Gastrocnemius medialis (tissue), 4 donors: ENCODE data around the gene THRB.

Source experiments
- POLR2A ChIP-seq, 2 donors: fragments of 450-650 bp; IDR thresholded peaks; one replicate each; pipeline ENCODE4 v1.6.1; 2017; ENCODE audit warnings: antibody characterized with exemption in 2 of 2, mild to moderate bottlenecking in 2 of 2, moderate library complexity in 2 of 2
- TF ChIP-seq, protein P1 (sequence below), 5 experiments: fragments of 450-650 bp in 3 of 5; fragments of 200-600 bp in 2 of 5; sonication (generic) in 2 of 5; IDR thresholded peaks in 4 of 5; conservative IDR thresholded peaks in 1 of 5; 1 replicate in 4 of 5; 2 replicates in 1 of 5; pipeline ENCODE4 v1.5.1; 2016 to 2019; ENCODE audit warnings: antibody characterized with exemption in 5 of 5, mild to moderate bottlenecking in 3 of 5, moderate library complexity in 3 of 5

DNA sequence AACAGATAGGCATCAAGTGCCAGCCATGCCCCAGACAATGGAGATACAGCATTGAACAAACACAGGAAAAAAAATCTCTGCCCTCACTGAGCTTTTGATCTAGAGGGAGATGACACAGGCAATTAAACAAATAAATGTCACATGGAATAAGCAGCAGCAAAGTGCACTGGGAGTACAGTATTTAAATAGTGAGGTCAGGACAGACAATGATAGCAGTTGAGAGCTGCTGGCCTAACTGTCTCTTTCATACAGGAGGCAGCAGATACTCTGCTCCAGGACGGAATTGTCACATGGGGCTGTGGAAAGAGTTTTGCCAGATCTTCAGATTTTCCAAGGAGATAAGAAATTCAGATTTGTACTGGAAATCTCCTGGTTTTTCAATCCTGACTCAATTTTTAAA, 241.3 kb downstream of the THRB start:
- TF ChIP-seq, protein P1, sequence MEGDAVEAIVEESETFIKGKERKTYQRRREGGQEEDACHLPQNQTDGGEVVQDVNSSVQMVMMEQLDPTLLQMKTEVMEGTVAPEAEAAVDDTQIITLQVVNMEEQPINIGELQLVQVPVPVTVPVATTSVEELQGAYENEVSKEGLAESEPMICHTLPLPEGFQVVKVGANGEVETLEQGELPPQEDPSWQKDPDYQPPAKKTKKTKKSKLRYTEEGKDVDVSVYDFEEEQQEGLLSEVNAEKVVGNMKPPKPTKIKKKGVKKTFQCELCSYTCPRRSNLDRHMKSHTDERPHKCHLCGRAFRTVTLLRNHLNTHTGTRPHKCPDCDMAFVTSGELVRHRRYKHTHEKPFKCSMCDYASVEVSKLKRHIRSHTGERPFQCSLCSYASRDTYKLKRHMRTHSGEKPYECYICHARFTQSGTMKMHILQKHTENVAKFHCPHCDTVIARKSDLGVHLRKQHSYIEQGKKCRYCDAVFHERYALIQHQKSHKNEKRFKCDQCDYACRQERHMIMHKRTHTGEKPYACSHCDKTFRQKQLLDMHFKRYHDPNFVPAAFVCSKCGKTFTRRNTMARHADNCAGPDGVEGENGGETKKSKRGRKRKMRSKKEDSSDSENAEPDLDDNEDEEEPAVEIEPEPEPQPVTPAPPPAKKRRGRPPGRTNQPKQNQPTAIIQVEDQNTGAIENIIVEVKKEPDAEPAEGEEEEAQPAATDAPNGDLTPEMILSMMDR (IDR thresholded peaks at IDR 0.05 in 4 of 5, conservative IDR thresholded peaks at IDR 0.05 in 1 of 5) = no peak
- TF ChIP-seq POLR2A (IDR thresholded peaks at IDR 0.05) = no peak
